Cardiac fibroblast (primary cell): ENCODE measurements around the gene LMAN1.

Experiments
- DNase-seq, 2 donors: peaks; one replicate each; pipeline versions ENCODE4 v3.0.0 to v3.0.0-alpha.2; 2010; ENCODE audit warnings: low read depth in 2 of 2
- H3K4me3 ChIP-seq, 2 donors: replicated peaks in 1 of 2; 1 replicate in 1 of 2; 2 replicates in 1 of 2; pipeline ENCODE4 v1.5.1; 2011; ENCODE audit warnings: low read depth in 2 of 2, low read length in 2 of 2, mild to moderate bottlenecking in 2 of 2, moderate library complexity in 1 of 2
- TF ChIP-seq, protein P1 (sequence below): IDR thresholded peaks from one replicate; pipeline ENCODE4 v1.5.1; 2011; ENCODE audit warnings: low read depth, mild to moderate bottlenecking, low read length, inconsistent platforms

LMAN1 gene

DNA sequence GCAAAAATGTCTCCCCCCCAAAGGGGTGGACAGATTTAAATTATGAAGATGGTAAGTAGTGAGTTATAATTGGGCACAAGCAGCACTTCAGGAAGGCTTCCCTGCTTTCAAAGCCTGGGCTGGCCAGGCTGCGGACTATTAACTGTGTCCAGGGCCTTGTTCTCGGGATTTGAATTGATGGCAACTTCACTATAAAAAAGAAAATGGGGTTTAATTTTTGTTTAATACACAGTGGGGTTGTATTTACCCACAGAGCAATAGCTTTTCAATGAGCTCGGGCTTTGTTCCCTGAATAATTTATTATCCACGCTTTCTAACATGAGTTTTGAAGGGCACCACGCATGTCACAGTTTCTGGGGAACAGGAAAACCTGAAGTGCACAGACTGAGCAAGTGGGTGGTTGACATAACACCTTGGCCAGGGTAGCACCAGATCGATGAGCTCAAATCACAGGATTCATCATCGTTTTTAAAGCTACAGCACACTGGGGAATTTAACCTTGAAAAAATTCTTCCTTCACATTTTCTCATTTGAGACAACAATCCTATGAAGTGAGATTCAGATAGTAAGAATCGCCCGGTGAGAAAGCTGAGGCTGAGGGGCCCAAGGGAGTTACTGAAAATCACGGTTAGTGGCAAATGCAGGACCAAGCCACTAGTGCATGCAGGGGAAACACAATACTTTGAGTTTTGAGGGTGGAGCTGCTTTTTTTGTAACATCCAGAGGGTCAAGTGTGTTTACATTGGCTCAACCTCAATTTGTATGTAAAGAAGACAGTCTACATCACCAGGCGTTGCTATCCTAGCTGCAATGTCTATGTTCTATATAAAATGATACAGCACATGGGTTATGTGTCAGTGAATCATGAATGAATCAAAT, 28.9 kb upstream of the LMAN1 start:
- peak in 1 of 2 donors; percentile 13 for DNase-seq
- TF ChIP-seq, protein P1, sequence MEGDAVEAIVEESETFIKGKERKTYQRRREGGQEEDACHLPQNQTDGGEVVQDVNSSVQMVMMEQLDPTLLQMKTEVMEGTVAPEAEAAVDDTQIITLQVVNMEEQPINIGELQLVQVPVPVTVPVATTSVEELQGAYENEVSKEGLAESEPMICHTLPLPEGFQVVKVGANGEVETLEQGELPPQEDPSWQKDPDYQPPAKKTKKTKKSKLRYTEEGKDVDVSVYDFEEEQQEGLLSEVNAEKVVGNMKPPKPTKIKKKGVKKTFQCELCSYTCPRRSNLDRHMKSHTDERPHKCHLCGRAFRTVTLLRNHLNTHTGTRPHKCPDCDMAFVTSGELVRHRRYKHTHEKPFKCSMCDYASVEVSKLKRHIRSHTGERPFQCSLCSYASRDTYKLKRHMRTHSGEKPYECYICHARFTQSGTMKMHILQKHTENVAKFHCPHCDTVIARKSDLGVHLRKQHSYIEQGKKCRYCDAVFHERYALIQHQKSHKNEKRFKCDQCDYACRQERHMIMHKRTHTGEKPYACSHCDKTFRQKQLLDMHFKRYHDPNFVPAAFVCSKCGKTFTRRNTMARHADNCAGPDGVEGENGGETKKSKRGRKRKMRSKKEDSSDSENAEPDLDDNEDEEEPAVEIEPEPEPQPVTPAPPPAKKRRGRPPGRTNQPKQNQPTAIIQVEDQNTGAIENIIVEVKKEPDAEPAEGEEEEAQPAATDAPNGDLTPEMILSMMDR, result no peak
- no peak overlapping the region for H3K4me3 ChIP-seq

DNA sequence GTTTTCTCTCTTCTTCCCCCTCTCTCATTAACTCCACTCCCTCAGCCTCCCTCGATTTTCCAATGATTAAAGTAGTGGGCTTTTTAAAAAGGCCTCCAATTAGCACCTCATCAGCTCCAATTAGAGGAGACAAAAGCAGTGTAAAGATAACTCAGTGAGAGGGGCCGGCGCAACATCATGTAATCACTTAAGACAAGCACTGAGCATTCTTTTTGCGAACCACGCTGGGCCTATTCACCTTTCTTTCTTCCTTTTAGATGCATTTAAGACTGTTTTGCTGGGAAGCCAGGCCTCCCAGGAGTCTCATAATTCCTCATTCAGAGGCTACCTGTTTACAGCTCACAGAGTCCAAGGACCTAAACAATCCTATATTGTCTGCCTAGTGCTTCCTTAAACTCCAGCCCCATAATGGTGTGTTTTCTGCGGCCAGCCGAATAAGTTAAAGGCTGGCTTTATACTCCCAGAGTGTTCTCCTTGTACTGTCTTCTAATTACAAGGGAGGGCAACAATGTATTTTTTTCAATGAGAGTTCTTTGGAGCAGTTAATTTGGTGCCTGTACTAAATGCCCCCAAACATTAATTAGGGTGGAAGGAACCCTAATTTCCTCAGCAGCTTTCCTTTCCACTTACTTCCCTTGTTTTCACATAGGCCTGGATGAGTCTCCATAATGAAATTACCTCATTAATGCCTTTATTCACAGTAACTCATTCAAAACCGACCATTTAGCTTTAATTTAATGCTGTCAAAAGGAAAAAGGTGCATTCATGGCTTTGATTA, 28.0 kb upstream of the LMAN1 start:
- DNase-seq, result no peak
- H3K4me3 ChIP-seq, result no peak overlapping the region
- TF ChIP-seq, protein P1, result no peak

DNA sequence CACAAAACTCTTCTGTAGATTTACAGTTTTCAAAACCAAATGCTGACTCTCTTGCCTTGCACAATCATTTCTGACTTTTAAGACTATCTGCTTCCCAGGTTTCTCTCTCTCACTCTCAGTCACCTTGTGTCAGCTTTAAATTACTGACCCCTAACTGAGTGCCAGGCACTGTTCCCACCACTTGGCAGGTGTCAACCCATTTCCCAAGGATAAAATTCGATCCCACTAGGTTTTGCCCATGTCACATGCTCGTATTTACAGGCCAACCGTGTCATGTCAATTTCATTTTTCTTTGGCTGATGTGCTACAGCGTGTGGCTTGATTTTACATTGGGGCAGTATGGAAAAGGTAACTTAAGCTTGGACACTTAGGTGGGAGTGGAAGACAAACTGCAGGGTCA, 26.1 kb upstream of the LMAN1 start:
- no peak for DNase-seq
- TF ChIP-seq, protein P1, result no peak
- H3K4me3 ChIP-seq, result no peak overlapping the region

DNA sequence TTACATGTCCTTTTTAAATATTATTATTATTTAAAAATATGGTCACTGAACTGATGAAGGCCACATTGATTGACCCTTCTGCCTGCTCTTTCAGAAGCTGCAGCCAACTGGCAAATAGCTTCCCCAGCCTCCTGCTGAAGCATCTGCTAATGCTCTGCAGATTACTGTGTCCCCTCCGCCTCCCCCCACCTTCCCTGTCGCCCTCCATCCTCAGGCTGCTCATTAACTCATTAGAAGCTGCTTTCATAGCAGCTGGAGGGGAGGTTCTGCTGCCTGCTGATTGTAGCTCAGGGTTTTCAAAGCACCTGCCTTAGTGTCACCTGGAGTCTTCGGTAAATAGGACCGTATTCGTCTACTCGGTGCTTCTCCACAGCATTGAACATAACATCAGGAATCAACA, 24.8 kb upstream of the LMAN1 start:
- TF ChIP-seq, protein P1, result no peak
- H3K4me3 ChIP-seq, result no peak overlapping the region
- no peak for DNase-seq

DNA sequence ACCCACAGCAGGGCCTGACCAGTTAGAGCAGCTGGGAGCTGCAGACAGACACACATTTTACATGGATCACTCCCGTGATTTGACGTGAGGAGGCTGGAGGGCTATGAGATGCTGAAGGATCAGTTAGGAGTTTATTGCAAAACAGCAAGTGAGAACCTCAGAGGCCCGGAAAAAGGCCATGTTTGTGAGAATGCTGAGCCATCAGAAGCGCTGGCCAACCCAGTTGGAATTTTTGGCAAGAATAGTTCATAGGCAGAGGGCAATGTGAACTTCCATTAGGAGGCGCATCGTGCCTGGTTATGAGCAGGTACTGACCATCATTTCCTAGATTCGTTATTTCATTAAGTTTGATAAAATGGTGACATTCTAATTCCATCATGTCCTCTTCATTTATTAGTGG, 23.3 kb upstream of the LMAN1 start:
- peak in 1 of 2 donors; percentile 13 for DNase-seq
- TF ChIP-seq, protein P1, result no peak
- H3K4me3 ChIP-seq, result no peak overlapping the region

DNA sequence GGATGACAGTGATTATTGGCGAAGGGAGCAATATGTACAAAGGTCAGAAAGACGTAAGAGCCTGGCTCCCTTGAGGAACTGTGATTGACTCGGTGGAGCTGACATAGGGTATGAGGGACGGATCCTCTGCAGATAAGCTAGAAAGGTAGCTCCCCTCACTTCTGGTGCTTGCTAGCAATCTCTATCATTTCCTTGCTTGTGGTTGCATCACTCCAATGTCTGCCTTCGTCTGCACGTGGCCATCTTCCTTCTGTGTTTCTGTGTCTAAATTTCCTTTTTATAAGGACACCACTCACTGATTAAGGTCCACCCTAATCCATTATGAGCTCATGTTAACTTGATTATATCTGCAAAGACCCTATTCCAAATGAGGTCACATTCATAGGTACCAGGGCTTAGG, 22.9 kb upstream of the LMAN1 start:
- DNase-seq, result no peak
- TF ChIP-seq, protein P1, result no peak
- no peak overlapping the region for H3K4me3 ChIP-seq
